Femur (tissue), 1 donor: Measurements from ENCODE around the gene TEKT1.
"Not testable (repeated sequence)": the region's sequence is repeated elsewhere in the genome, so short reads cannot be mapped to it uniquely, and the experiment has no call there.

ENCODE experiments used
- DNase-seq: peaks from one replicate; pipeline ENCODE4 v3.0.0-alpha.2; 2017

TEKT1 gene

DNA sequence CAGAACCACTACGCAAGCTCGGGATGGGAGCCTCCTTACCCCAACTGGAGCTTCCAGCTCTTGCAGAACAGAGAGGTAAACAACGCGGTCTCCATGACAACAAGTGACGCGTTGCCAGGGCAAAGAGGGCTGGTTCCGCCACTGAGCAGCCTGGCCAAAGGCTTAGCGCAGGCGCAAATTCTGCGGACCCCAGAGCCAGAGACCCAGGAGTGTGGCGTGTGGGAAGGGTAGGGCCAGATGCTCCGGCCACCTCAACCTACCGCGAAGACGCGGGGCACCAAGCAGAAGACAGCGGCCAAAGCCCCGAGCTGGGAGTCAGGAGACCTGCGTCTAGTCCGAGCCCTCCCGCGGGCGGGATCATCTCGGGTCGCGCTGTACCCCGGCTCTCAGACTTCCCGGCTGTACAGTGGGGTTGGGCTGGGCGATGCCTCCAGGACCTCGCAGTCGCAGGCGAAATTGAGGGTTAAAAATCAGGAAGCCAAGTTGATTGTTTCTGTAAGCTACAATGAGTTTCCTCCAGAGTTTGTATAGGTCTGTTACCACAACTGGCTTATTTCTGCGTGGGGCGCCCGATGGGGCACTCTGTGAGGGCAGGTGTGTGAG lies at the start of gene TEKT1:
Gene TEKT1 (minus strand): TSS at position 69 of the 603 bp plus-strand sequence. CDS start 1,353 bp downstream, outside the sequence.
- peak; percentile 86 for DNase-seq

DNA sequence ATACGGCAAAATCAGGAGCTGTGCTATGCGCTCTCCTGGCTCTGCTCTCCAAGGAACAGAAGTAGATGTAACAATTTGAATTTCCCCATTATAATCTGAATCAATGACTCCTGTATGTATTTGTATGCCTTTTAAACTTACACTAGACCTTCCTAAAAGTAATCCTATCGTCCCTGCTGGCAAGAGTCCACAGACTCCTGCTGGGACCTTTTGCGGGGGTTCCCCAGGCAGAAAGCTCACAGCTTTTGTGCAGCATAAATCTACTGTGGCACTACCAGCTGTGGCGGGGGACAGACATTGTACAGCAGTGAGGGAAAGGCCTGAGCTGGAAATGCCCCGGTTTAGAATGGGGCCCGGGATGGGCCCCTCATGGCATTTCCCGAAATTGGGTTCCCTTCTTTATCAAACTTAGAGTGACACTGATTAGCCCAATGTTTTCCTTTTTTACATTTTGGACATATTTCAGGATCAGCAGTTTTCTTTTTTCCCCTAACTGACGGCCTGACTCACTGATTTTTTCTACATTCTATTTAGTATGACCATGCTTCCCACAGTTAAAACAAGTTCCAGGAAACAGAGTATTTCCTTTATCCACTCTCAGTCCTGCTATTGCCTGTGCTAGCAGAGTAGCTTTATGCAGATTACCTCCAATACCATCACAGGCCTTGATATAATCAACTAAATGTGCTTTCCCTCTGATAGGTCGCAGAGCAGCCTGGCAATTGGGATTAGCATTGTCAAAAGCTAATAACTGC lies 47.9 kb upstream of the TEKT1 start:
- not testable (repeated sequence) for DNase-seq

DNA sequence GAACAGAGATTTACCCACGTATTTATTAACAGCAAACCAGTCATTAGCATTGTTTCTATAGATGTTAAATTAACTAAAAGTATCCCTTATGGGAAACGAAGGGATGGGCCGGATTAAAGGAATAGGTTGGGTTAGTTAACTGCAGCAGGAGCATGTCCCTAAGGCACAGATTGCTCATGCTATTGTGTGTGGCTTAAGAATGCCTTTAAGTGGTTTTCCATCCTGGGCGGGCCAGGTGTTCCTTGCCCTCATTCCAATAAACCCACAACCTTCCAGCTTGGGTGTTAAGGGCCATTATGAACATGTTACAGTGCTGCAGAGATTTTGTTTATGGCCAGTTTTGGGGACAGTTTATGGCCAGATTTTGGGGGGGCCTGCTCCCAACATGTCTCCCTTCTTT lies 43.7 kb upstream of the TEKT1 start:
- DNase-seq = not testable (repeated sequence)

DNA sequence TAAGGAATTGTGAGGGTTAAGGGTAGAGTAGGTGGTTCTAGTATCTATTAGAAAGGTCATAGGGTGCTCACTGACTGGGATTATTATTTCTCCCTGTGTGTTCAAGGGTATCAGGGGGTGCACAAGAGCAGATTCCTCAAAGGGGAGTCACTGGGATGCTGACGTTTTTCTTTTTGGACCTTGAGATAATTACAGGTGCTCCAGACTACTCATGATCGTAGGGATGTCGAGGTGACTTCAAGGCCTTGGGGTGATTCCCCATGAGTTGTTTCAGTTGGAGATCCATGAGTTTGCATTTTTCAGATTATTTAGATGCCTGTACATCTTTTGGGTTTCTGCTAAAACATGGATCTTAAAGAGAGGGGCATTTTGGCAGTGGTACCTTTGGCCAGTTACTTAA lies 41.4 kb upstream of the TEKT1 start:
- no peak for DNase-seq

DNA sequence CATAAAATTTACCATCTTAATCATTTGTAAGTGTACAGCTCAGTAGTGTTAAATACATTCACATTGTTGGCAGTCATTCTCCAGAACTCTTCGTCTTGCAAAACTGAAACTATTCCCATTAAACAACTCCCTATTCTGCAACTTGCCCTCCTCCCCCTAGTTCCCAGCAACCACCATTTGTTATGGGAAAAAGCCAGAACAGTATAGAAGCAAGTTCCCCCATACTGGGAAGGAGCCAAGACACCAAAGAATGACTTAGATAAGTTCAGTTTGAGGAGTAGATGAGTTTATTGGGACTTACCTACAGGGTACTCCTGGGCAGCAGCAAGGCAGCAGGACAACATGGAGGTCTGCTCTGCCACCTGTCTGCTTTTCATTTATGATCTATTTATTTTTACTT lies 39.3 kb upstream of the TEKT1 start:
- no peak for DNase-seq

DNA sequence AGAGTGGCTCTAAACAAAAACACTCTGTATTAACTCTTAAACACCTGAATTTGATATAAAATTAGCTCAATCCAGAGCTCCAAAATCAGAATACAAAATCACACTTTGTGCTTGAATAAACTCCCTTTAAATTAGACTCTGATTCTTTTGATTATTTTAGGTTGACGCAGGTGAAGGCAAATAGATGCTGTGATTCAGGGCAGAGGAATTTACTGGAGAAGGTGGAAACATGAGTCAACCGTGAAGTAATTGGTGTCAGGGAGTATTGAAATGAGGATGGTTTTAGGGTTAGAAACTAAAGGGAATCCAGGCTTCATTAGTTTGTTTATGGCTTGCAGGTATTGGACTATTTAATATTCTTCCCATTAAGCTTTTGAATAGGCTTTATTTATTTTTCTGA lies 37.1 kb upstream of the TEKT1 start:
- no peak for DNase-seq

DNA sequence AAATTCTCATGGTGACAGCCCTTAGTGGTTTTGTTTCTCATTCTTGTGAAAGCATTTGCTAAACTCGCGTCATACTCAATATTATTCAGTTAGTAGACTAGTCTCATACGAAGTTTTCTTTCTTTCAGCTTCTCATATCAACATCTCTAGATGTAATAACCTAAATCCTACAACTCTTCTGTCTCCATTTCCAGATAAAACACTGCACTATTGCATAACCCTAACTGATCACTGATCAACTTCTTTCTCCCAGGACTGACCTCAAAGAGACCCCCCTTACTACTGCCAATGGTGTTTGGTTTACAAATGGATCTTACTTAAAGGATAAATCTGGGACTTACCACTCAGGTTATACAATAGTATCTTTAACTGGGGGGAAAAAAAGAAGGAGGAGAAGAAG lies 36.3 kb upstream of the TEKT1 start:
- no peak for DNase-seq

DNA sequence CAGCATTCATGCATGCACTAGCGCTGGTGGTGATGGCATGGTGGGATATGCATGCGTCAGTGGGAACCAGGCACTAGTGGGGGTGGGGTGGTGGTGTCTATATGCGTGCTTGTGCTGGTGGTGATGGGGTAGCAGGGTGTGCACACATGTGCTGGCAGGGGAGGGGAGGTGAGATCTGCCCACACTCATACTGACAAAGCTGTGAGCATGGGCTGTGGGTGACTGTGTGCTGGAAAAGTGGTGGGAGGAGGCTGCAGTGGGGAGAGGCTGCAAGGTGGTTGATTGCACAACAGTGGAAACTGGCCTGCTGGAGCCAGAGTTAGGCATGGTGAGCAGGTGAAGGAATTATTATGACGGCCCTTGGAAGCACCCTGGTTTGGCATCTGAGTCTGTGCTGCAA lies 31.3 kb upstream of the TEKT1 start:
- no peak for DNase-seq

DNA sequence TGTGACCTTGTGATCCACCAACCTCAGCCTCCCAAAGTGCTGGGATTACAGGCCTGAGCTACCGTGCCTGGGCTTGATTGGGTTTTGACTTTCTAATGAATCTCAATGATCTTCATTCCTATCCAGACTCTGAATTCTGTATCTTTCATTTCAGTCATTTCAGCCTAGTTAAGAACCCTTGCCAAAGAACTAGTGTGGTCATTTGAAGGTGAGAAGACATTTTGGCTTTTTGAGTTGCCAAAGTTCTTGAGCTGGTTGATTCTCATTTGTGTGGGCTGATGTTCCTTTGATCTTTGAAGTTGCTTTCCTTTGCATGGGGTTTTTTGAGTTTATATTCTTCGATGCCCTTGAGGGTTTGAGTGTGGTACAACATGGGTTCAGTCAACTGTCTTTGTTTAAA lies 30.6 kb upstream of the TEKT1 start:
- no peak for DNase-seq

DNA sequence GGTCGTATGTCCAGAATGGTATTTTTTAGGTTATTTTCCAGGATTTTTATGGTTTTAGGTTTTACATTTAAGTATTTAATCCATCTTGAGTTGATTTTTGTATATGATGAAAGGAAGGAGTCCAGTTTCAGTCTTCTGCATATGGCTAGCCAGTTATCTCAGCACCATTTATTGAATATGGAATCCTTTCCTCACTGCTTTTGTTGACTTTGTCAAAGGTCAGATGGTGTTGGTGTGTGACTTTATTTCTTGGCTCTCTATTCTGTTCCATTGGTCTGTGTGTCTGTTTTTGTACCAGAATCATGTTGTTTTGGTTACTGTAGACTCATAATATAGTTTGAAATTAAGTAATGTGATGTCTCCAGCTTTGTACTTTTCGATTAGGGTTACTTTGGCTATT lies 26.4 kb upstream of the TEKT1 start:
- no peak for DNase-seq

DNA sequence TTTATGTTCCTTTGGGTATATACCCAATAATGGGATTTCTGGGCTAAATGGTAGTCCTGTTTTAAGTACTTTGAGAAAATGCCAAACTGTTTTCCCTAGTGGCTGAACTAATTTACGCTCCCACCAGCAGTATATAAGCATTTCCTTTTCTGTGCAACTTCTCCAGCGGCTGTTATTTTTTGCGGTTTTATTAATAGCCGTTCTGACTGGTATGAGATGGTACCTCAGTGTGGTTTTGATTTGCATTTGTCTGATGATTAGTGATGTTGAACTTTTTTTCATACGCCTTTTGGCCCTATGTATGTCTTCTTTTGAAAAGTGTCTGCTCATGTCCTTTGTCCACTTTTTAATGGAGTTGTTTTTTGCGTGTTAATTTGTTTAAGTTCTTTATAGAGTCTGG lies 25.8 kb upstream of the TEKT1 start:
- no peak for DNase-seq

DNA sequence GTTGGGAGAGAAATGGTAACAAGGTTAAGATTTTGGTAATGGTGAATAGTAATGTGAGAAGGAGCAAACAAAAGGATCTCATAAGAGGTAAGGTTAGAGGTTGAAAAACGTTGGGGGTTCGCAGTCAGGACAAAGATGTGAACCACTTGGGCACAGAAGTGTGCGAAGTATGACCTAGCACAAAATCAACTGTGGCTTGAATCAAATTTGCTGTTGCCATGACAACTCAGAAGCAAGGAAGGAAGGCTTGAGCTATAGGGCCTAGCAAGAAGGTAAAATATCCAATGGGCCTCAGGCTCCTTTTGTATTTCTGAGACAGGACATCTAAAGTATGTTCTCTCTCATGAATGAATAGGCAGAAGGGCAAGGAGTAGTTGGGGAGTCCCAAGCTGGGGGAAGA lies 24.5 kb upstream of the TEKT1 start:
- no peak for DNase-seq

DNA sequence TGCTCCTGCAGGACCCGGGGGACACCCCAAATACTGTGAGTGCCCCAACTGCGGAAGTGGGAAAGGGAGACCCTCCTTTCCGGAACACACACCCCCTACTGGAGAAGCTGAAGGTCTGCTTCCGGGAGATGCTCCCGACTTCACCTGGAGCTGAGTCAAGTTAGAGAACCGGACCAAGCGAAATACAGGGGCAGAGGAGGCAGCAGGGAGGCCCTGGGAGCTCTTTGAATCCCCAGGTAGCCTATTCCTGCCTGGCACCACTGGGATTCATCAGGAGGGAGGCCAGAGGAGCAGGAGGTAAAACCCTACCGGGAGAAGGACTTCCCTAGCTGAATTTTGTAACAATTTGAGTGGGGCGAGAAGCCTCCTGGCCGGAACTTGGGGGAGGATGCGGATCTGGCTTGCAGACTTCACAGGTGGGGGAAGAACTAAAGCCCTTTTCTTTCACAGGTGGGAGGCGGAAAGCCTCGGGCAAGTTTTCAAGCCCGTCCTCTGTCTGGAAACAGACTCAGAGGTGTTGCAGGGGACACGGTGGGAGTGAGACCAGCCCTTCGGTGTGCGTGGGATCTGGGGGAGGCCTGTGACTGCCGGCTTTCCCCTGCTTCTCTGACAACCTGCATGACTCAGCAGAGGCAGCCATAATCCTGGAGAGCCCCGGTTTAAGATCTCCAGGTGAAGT lies 22.4 kb upstream of the TEKT1 start:
- DNase-seq = no peak

DNA sequence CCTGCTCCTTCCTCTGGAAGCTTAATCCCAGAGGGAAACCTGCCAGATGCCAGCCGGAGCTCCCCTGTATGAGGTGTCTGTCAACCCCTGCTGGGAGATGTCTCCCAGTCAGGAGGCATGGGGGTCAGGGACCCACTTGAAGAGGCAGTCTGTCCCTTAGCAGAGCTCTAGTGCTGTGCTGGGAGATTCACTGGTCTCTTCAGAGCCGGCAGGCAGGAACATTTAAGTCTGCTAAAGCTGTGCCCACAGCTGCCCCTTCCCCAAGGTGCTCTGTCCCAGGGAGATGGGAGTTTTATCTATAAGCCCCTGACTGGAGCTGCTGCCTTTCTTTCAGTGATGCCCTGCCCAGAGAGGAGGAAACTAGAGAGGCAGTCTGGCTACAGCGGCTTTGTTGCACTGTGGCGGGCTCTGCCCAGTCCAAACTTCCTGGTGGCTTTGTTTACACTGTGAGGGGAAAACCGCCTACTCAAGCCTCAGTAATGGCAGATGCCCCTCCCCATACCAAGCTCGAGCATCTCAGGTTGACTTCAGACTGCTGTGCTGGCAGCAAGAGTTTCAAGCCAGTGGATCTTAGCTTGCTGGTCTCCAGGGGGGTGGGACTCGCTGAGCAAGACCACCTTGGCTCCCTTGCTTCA lies 17.1 kb upstream of the TEKT1 start:
- DNase-seq = not testable (repeated sequence)

DNA sequence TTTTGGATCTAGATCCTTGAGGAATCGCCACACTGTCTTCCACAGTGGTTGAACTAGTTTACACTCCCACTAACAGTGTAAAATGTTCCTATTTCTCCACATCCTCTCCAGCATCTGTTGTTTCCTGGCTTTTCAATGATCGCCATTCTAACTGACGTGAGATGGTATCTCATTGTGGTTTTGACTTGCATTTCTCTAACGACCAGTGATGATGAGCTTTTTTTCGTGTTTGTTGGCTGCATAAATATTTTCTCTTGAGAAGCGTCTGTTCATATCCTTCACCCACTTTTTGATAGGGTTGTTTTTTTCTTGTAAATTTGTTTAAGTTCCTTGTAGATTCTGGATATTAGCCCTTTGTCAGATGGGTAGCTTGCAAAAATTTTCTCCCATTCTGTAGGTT lies 14.6 kb upstream of the TEKT1 start:
- DNase-seq = not testable (repeated sequence)

DNA sequence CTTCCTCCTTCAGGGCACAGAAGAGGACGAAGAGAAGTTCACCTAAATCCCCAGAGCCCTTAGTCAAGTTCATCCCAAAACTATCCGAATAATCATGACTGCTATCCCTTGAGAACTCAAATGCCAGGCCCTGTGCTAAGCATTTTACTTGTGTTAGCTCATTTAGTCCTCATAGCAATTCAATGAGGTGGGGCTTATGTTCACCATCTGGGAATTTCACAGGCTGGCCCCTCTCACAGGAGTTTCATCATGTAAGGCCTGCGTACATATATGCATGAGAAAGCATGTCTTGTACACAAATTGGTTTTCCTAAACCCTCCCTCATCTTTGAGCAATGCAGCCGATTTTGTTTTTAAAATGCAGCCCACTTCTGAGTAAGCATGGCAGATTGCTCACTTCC lies 12.9 kb upstream of the TEKT1 start:
- not testable (repeated sequence) for DNase-seq

DNA sequence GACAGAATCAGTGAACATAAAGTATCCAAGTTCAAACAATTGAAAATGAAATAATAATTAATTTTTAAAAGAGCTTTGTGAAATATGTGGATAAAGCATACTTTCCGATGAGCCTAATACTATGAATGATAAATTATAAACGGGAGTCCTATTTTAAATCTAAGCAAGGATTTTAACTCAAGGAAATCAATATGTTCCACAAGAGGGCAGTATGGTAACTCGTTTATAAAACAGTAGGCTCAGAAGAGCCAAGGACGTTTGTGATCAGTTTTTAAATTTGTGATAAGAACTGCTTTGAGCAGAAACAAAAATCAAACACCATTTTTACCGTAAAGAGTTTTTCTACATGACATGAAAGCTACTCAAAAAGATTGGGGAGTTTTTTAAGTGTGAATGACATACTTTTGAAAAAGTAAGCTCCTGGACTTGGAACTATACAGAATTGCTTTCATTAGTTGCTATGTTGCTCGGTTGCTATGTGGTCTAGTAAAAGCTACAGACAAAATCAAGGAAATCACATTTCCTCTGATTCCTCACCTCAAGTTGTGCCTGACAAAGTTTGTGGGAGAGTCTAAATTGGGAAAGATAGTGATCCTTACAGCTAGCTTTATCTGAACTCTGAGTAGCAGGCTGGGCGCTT lies 11.8 kb upstream of the TEKT1 start:
- DNase-seq = no peak

DNA sequence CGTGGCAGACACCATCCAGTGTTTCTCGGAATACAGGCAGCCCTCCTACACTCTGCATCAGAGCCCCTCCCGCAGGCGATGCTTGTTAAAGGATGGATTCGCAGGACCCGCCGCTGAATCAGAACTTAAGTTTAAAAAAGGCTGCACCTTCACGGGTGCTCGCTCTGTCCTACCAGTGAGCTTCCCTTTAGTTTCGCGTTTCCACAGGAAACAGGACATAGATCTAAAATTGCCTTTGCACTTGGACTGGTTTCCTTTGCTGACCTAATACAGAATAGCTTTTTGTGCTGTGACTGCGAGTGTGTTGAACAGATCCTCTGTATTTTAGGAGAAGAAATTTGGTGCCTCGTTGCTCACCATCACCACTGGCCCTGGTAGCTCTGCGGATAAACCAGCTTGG lies 10.2 kb upstream of the TEKT1 start:
- not testable (repeated sequence) for DNase-seq

DNA sequence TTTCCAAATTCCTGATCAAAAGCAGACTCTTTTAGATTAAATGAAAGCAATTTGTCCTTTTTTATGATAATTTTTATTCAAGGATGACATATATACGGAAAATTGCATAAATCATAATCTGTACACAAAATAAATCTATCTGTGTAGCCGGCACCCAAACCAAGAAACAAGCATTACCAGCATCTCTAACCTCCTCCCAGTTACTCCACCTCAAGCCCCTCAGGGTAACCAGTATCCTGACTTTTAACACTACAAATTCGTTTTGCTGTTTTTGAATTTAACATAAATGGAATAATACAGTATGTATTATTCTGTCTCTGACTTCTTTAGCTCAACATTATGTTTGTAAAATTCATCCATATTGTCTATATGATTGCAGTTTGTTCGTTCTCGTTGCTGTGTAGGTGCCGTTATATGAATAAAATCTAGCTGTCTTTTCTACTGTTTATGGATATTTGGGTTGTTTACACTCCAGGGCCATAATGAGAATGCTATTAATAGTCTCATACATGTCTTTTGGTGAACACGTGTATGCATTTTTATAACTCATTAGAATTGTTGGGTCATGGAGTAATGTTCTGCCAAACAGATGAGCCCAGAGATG lies 1.0 kb downstream of the TEKT1 start:
- DNase-seq = no peak

DNA sequence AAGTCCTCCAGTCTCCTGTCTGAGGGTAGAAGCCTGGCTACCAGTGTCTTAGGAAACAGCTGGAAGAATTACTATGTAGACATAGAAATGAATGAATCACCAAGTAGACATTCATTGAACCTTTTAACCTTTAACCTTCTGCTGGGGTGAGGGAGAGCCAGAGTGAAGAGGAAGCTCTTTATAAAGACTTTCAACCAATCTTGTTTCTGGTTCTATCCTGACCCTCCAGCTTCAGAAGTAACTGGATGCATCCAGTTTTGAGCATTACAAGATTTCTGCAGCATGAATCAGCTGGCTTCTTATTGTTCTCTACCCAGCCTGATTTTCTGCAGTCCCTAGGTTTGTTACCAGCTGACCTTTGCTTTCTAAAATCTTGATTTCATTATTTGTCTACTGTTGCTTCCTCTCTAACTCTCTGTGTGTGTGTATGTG lies 8.5 kb downstream of the TEKT1 start:
- no peak for DNase-seq

DNA sequence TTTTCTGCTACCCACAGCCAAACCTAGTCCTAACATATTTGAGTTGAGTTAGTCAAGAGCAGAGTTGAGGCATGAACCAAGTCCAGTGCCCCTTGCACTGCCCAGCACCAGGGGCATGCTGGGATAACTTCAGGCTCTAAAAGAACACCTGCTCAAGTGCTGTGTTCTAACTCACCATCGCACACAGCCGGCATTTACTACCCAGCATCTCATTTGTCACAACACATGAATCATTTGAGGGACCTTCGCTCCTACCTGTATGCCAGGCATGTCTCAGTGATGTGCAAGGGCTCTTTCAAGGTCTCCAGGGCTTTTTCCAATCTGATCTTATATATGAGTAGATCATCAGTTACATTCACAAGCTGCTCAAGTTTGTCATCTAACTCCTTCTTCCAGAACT lies 12.6 kb downstream of the TEKT1 start:
- DNase-seq = no peak

DNA sequence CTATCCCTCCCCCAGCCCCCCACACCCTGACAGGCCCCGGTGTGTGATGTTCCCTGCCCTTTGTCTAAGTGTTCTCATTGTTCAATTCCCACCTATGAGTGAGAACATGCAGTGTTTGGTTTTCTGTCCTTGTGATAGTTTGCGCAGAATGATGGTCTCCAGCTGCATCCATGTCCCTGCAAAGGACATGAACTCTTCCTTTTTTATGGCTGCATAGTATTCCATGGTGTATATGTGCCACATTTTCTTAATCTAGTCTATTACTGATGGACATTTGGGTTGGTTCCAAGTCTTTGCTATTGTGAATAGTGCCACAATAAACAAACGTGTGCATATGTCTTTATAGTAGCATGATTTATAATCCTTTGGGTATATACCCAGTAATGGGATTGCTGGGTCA lies 15.2 kb downstream of the TEKT1 start:
- DNase-seq = not testable (repeated sequence)

DNA sequence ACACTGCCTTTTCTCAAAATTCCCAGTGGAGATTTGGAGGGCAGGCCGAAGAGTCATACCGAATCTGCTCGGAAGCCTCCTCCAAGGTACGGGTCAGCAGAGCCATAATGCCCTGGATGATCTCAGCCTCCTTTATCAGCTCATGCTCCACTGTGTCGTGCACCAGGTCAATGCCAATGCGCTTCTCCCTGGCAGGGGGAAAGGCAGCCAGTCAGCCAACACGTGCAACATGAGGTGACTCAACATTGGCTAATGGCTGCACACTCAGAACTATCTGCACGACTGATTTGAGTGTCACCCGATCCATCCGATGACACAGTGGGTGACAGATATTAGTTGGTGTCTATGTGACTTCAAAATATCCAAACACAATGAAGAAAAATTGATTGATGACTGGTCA lies 15.8 kb downstream of the TEKT1 start:
- DNase-seq = no peak
